ENCODE results near the gene COLQ.

GRCh38 chr3:15467227-15468181 is 54.0 kb downstream of the COLQ start:
- TF ChIP-seq CTCF (IDR thresholded peaks at IDR 0.05), result no peak
- TF ChIP-seq POLR2A (IDR thresholded peaks at IDR 0.05), result no peak

Data from body of pancreas (tissue), 4 donors.